HG03039 (cell line): Measurements from ENCODE around the gene LANCL3.
"Not testable (repeated sequence)": the region's sequence is repeated elsewhere in the genome, so short reads cannot be mapped to it uniquely, and the experiment has no call there.

ENCODE experiments used
- ATAC-seq: cut with Tn5 transposase; IDR thresholded peaks from one replicate; pipeline ENCODE4 v1.9.1; 2021; ENCODE audit warnings: mild to moderate bottlenecking, moderate library complexity; ENCODE audit not compliant: unreplicated experiment

The LANCL3 gene

GRCh38 chrX:37571426-37572107 lies at the start of gene LANCL3:
Gene LANCL3 (plus strand): TSS chrX:37571661. CDS start chrX:37571871, 210 bp downstream.
- not testable (repeated sequence) for ATAC-seq

GRCh38 chrX:37523673-37524072 lies 47.8 kb upstream of the LANCL3 start:
- ATAC-seq = not testable (repeated sequence)

GRCh38 chrX:37541991-37542390 lies 29.5 kb upstream of the LANCL3 start:
- ATAC-seq = no peak

- no peak for ATAC-seq
These were observed 28.7 kb upstream of the LANCL3 start for GRCh38 chrX:37542791-37543190.

- ATAC-seq = no peak
These were observed 28.1 kb upstream of the LANCL3 start for GRCh38 chrX:37543324-37543723.

GRCh38 chrX:37544531-37544930 lies 26.9 kb upstream of the LANCL3 start:
- ATAC-seq = not testable (repeated sequence)

- no peak for ATAC-seq
These were observed 26.4 kb upstream of the LANCL3 start for GRCh38 chrX:37545066-37545465.

GRCh38 chrX:37549619-37550018 lies 21.8 kb upstream of the LANCL3 start:
- ATAC-seq = not testable (repeated sequence)

- ATAC-seq = no peak
These were observed 18.0 kb upstream of the LANCL3 start for GRCh38 chrX:37553476-37553875.

- not testable (repeated sequence) for ATAC-seq
These were observed 6.2 kb upstream of the LANCL3 start for GRCh38 chrX:37565254-37565653.

GRCh38 chrX:37570349-37570748 lies 1.1 kb upstream of the LANCL3 start:
- ATAC-seq = not testable (repeated sequence)

- not testable (repeated sequence) for ATAC-seq
These were observed 687 bp downstream of the LANCL3 start for GRCh38 chrX:37572108-37572587.

- not testable (repeated sequence) for ATAC-seq
These were observed 1.7 kb downstream of the LANCL3 start for GRCh38 chrX:37573121-37573520.

GRCh38 chrX:37578045-37578444 lies 6.6 kb downstream of the LANCL3 start:
- no peak for ATAC-seq

- no peak for ATAC-seq
These were observed 8.6 kb downstream of the LANCL3 start for GRCh38 chrX:37580080-37580479.

GRCh38 chrX:37587337-37587736 lies 15.9 kb downstream of the LANCL3 start:
- ATAC-seq = not testable (repeated sequence)

GRCh38 chrX:37590047-37590446 lies 18.6 kb downstream of the LANCL3 start:
- ATAC-seq = no peak

GRCh38 chrX:37594755-37595382 lies 23.4 kb downstream of the LANCL3 start:
- ATAC-seq = no peak

GRCh38 chrX:37599729-37600128 lies 28.3 kb downstream of the LANCL3 start:
- ATAC-seq = no peak

GRCh38 chrX:37603938-37604409 lies 32.5 kb downstream of the LANCL3 start:
- ATAC-seq = no peak

GRCh38 chrX:37607243-37607642 lies 35.8 kb downstream of the LANCL3 start:
- ATAC-seq = no peak

GRCh38 chrX:37608156-37608555 lies 36.7 kb downstream of the LANCL3 start:
- no peak for ATAC-seq
